Measurements from ENCODE around the gene RPS23.

The RPS23 gene

GRCh38 chr5:82265047-82265446, 13.1 kb downstream of the RPS23 start:
- TF ChIP-seq CTCF (IDR thresholded peaks at IDR 0.05; ENCODE audit: low read depth, low read length, missing control alignments), result no peak
- DNase-seq (ENCODE audit: extremely low read depth, low read depth), result no peak
- H3K4me3 ChIP-seq (replicated peaks; ENCODE audit: low read depth, low read length), result no peak overlapping the region

GRCh38 chr5:82259172-82259800, 18.9 kb downstream of the RPS23 start:
- DNase-seq (ENCODE audit: extremely low read depth, low read depth), result no peak
- no peak overlapping the region for H3K4me3 ChIP-seq (replicated peaks; ENCODE audit: low read depth, low read length)
- TF ChIP-seq CTCF (IDR thresholded peaks at IDR 0.05; ENCODE audit: low read depth, low read length, missing control alignments), result peak; percentile 41

GRCh38 chr5:82257729-82258128, 20.4 kb downstream of the RPS23 start:
- DNase-seq (ENCODE audit: extremely low read depth, low read depth), result no peak
- TF ChIP-seq CTCF (IDR thresholded peaks at IDR 0.05; ENCODE audit: low read depth, low read length, missing control alignments), result no peak
- no peak overlapping the region for H3K4me3 ChIP-seq (replicated peaks; ENCODE audit: low read depth, low read length)

GRCh38 chr5:82257247-82257646, 20.9 kb downstream of the RPS23 start:
- TF ChIP-seq CTCF (IDR thresholded peaks at IDR 0.05; ENCODE audit: low read depth, low read length, missing control alignments), result no peak
- no peak overlapping the region for H3K4me3 ChIP-seq (replicated peaks; ENCODE audit: low read depth, low read length)
- no peak for DNase-seq (ENCODE audit: extremely low read depth, low read depth)

GRCh38 chr5:82255844-82256243, 22.3 kb downstream of the RPS23 start:
- H3K4me3 ChIP-seq (replicated peaks; ENCODE audit: low read depth, low read length), result no peak overlapping the region
- no peak for DNase-seq (ENCODE audit: extremely low read depth, low read depth)
- no peak for TF ChIP-seq CTCF (IDR thresholded peaks at IDR 0.05; ENCODE audit: low read depth, low read length, missing control alignments)

GRCh38 chr5:82252744-82253143, 25.4 kb downstream of the RPS23 start:
- no peak overlapping the region for H3K4me3 ChIP-seq (replicated peaks; ENCODE audit: low read depth, low read length)
- DNase-seq (ENCODE audit: extremely low read depth, low read depth), result no peak
- TF ChIP-seq CTCF (IDR thresholded peaks at IDR 0.05; ENCODE audit: low read depth, low read length, missing control alignments), result no peak

Measured in HFF-Myc (cell line).